Testis (tissue), 3 donors: ENCODE data around the gene IQSEC1. TPM values are rescaled to one million over a fixed set of nuclear protein-coding genes. Genes with fewer than 3 reads are reported as not detected.

Experiments
- DNase-seq: peaks from one replicate; pipeline ENCODE4 v3.0.0-alpha.2; 2019
- H3K27ac ChIP-seq, 2 donors: fragments of 200-600 bp; sonication (generic); one replicate each; pipeline ENCODE4 v1.5.1; 2019
- H3K27me3 ChIP-seq: fragments of 200-600 bp; sonication (generic); one replicate; pipeline ENCODE4 v1.5.1; 2019
- H3K36me3 ChIP-seq: fragments of 200-600 bp; sonication (generic); one replicate; pipeline ENCODE4 v1.5.1; 2017; ENCODE audit warnings: low read depth; ENCODE audit errors: missing control alignments
- H3K4me1 ChIP-seq: fragments of 200-600 bp; sonication (generic); one replicate; pipeline ENCODE4 v1.5.1; 2019
- H3K4me3 ChIP-seq, 2 donors: fragments of 200-600 bp; sonication (generic); one replicate each; pipeline ENCODE4 v1.5.1; 2017 to 2019
- H3K9me3 ChIP-seq: fragments of 200-600 bp; sonication (generic); one replicate; pipeline ENCODE4 v1.5.1; 2017
- CTCF ChIP-seq, 3 experiments: fragments of 450-650 bp in 2 of 3; fragments of 200-600 bp in 1 of 3; sonication (generic) in 1 of 3; IDR thresholded peaks; one replicate each; pipeline ENCODE4 v1.5.1; 2016 to 2019; ENCODE audit warnings: antibody characterized with exemption in 3 of 3, mild to moderate bottlenecking in 2 of 3, moderate library complexity in 1 of 3
- POLR2A ChIP-seq: fragments of 450-650 bp; IDR thresholded peaks from one replicate; pipeline ENCODE4 v1.6.1; 2017; ENCODE audit warnings: antibody characterized with exemption, mild to moderate bottlenecking, moderate library complexity
- WGBS, 2 donors: methylation state at CpG; one replicate each; pipeline ENCODE4 v1.1.5; 2018; 5-methylcytosine and 5-hydroxymethylcytosine counted together
- intact Hi-C: fragments of 100-400 bp; cut with DNase I; formaldehyde crosslinking; loops from one replicate; pipeline ENCODE4 v1.15.1; 2023; ENCODE audit warnings: low total_unique reads
- polyA plus RNA-seq: library from polyadenylated mRNA; stranded (reverse); fragments of 350-450 nt; fragmentation: Illumina TruSeq; extraction: RNeasy Lipid Tissue Mini Kit (QIAGEN cat#74804); gene quantifications from one replicate; pipeline ENCODE4 v1.2.3, GENCODE V29; 2014; ENCODE audit warnings: low read depth, low replicate concordance; ENCODE audit not compliant: insufficient read depth
- total RNA-seq, 2 donors: library from RNA; depleted of rRNA; stranded (reverse); fragments of >200 nt; gene quantifications; one replicate each; pipeline ENCODE4 v1.2.3, GENCODE V29; 2016

IQSEC1 gene
- total and polyA plus RNA-seq, 3 donors from 2014 or later: 32.9 to 89.4 (median 74.3) TPM

GRCh38 chr3:13034109-13034800 is 39.0 kb downstream of the IQSEC1 start:
- no peak for DNase-seq
- TF ChIP-seq CTCF (IDR thresholded peaks at IDR 0.05) (no peak), POLR2A (no peak)
- Histone ChIP-seq H3K36me3 (no peaks in the 10 kb centered on the region), H3K9me3 (no peaks in the 10 kb centered on the region), H3K4me1 (no peaks in the 10 kb centered on the region), H3K27ac (no peak overlapping the region), H3K4me3 (no peak overlapping the region), H3K27me3 (no peaks in the 10 kb centered on the region)
- intact Hi-C loops: no loop called here
- WGBS, 2 donors: 82 to 97% methylated on average over 20 to 21 of the region's 21 CpGs

GRCh38 chr3:13032206-13032605 is 41.0 kb downstream of the IQSEC1 start:
- Histone ChIP-seq H3K36me3 (no peaks in the 10 kb centered on the region), H3K4me3 (no peak overlapping the region), H3K4me1 (no peaks in the 10 kb centered on the region), H3K9me3 (no peaks in the 10 kb centered on the region), H3K27me3 (no peaks in the 10 kb centered on the region), H3K27ac (no peak overlapping the region)
- 91 to 95% methylated on average over 13 of the region's 13 CpGs for WGBS, 2 donors
- DNase-seq: no peak
- intact Hi-C loops: no loop called here
- TF ChIP-seq CTCF (IDR thresholded peaks at IDR 0.05) (no peak), POLR2A (no peak)

- H3K27ac ChIP-seq: no peak overlapping the region
- intact Hi-C loops: no loop called here
- WGBS, 2 donors: 84 to 94% methylated on average over 7 of the region's 7 CpGs
- H3K4me3 ChIP-seq: no peak overlapping the region
- H3K4me1 ChIP-seq: no peaks in the 10 kb centered on the region
- H3K27me3 ChIP-seq: no peaks in the 10 kb centered on the region
- DNase-seq: no peak
- H3K36me3 ChIP-seq: no peaks in the 10 kb centered on the region
- TF ChIP-seq POLR2A: no peak
- TF ChIP-seq CTCF (IDR thresholded peaks at IDR 0.05): no peak
- no peaks in the 10 kb centered on the region for H3K9me3 ChIP-seq
These were observed 41.6 kb downstream of the IQSEC1 start for GRCh38 chr3:13031621-13032020.

GRCh38 chr3:13030684-13031083 is 42.5 kb downstream of the IQSEC1 start:
- Histone ChIP-seq H3K9me3 (no peaks in the 10 kb centered on the region), H3K27ac (no peak overlapping the region), H3K27me3 (no peaks in the 10 kb centered on the region), H3K4me3 (no peak overlapping the region), H3K36me3 (no peaks in the 10 kb centered on the region), H3K4me1 (no peaks in the 10 kb centered on the region)
- intact Hi-C loops: no loop called here
- no peak for TF ChIP-seq POLR2A
- no peak for TF ChIP-seq CTCF (IDR thresholded peaks at IDR 0.05)
- DNase-seq: no peak
- WGBS, 2 donors: 84% methylated on average over 9 of the region's 9 CpGs
